Right lobe of liver (tissue), 5 donors: ENCODE results near the gene HSD11B1L. TPM values are rescaled to one million over a fixed set of nuclear protein-coding genes. Genes with fewer than 3 reads are reported as not detected.

ENCODE experiments used
- total RNA-seq, 6 experiments: library from RNA; depleted of rRNA in 2 of 6; stranded (reverse); fragments of >200 nt in 2 of 6; fragmentation: NEBNext Ultra II Directional in 3 of 6; extraction: Animal tissue kit (Norgen Biotek cat#: 25700) in 3 of 6; gene quantifications; one replicate each; pipeline versions ENCODE4 v1.1.0 to v1.2.4, GENCODE V29; 2016 to 2023
- donor health status: DM: no; HTN: no; CAD: no.
- donor health status: DM: no; HTN: no; CAD: no.
- donor health status: DM: no; HTN: yes; CAD: no.
- donor health status: DM: no; HTN: yes; CAD: no.

HSD11B1L gene
- total RNA-seq, 6 experiments from 2014 or later: 1.6 to 10.3 (median 4.0) TPM

Other genes starting within 250 kb of the HSD11B1L start
- gene ZNRF4, start 225.6 kb upstream of the HSD11B1L start, total RNA-seq: not detected
- under 1 TPM in 1 of 6 experiments, not detected in 5; 0.44 TPM for gene TINCR, start 113.1 kb upstream of the HSD11B1L start, total RNA-seq
- gene SAFB2, start 58.3 kb upstream of the HSD11B1L start, total RNA-seq: 10 to 100 TPM; 16.9 to 48.9 (median 41.7) TPM
- 10 to 100 TPM; 31.2 to 45.7 (median 32.8) TPM for gene SAFB, start 57.9 kb upstream of the HSD11B1L start, total RNA-seq
- 10 to 100 TPM; 24.2 to 54.3 (median 33.7) TPM for gene MICOS13, start 511 bp upstream of the HSD11B1L start, total RNA-seq
- gene RPL36, start 9.3 kb downstream of the HSD11B1L start, total RNA-seq: 100 to 1,000 TPM; 232 to 283 (median 251) TPM
- gene LONP1, start 39.1 kb downstream of the HSD11B1L start, total RNA-seq: 100 to 1,000 TPM in 2 of 6 experiments, 10 to 100 TPM in 4; 54.5 to 123 (median 66.8) TPM
- not detected for gene CATSPERD, start 39.6 kb downstream of the HSD11B1L start, total RNA-seq
- gene PRR22, start 103.7 kb downstream of the HSD11B1L start, total RNA-seq: 1 to 10 TPM; 1.7 to 3.3 (median 2.1) TPM
- 10 to 100 TPM; 14.7 to 28.6 (median 20.5) TPM for gene DUS3L, start 110.1 kb downstream of the HSD11B1L start, total RNA-seq
- gene NRTN, start 124.0 kb downstream of the HSD11B1L start, total RNA-seq: 10 to 100 TPM in 3 of 6 experiments, 1 to 10 TPM in 3; 4.7 to 11.6 (median 9.8) TPM
- gene FUT6, start 158.7 kb downstream of the HSD11B1L start, total RNA-seq: 10 to 100 TPM in 2 of 6 experiments, 1 to 10 TPM in 4; 2.3 to 28.1 (median 9.7) TPM
- 1 to 10 TPM in 1 of 6 experiments, under 1 TPM in 5; 0.19 to 1.4 (median 0.33) TPM for gene FUT3, start 170.4 kb downstream of the HSD11B1L start, total RNA-seq
- under 1 TPM in 4 of 6 experiments, not detected in 2; 0.13 to 0.97 (median 0.39) TPM for gene FUT5, start 189.5 kb downstream of the HSD11B1L start, total RNA-seq
- gene NDUFA11, start 222.8 kb downstream of the HSD11B1L start, total RNA-seq: 100 to 1,000 TPM; 108 to 161 (median 157) TPM
- gene VMAC, start 223.8 kb downstream of the HSD11B1L start, total RNA-seq: 1 to 10 TPM; 1.7 to 3.9 (median 2.8) TPM
- gene CAPS, start 233.2 kb downstream of the HSD11B1L start, total RNA-seq: 1 to 10 TPM; 1.1 to 7.9 (median 5.0) TPM